Smooth muscle cell (in vitro differentiated cells): Measurements from ENCODE around the gene KIF26A. TPM values are rescaled to one million over a fixed set of nuclear protein-coding genes. Genes with fewer than 3 reads are reported as not detected.

Experiments
- DNase-seq: peaks from one replicate; lab custom pipeline; 2025; ENCODE audit not compliant: unreplicated experiment; lab: John Stamatoyannopoulos, UW
- H2AFZ ChIP-seq: fragments of 200-600 bp; sonication (generic); 2 replicates; pipeline ENCODE4 v1.6.0; 2016; ENCODE audit warnings: antibody characterized with exemption, low read depth, mild to moderate bottlenecking
- H3F3A ChIP-seq: fragments of 200-600 bp; sonication (generic); 2 replicates; pipeline ENCODE4 v1.6.0; 2017; ENCODE audit warnings: antibody characterized with exemption, low read depth
- H3K27ac ChIP-seq: fragments of 200-600 bp; sonication (generic); 2 replicates; pipeline ENCODE4 v1.5.1; 2016; ENCODE audit warnings: low read depth, mild to moderate bottlenecking
- H3K27me3 ChIP-seq: fragments of 200-600 bp; sonication (generic); 2 replicates; pipeline ENCODE4 v1.6.1; 2016; ENCODE audit warnings: low read depth, mild to moderate bottlenecking
- H3K36me3 ChIP-seq: fragments of 200-600 bp; sonication (generic); 2 replicates; pipeline ENCODE4 v1.5.1; 2016; ENCODE audit warnings: low read depth
- H3K4me1 ChIP-seq: fragments of 200-600 bp; sonication (generic); 2 replicates; pipeline ENCODE4 v1.5.1; 2016; ENCODE audit warnings: low read depth
- H3K4me2 ChIP-seq: fragments of 200-600 bp; sonication (generic); 2 replicates; pipeline ENCODE4 v1.6.0; 2016; ENCODE audit warnings: mild to moderate bottlenecking
- H3K4me3 ChIP-seq: fragments of 200-600 bp; sonication (generic); 2 replicates; pipeline ENCODE4 v1.5.1; 2016; ENCODE audit warnings: mild to moderate bottlenecking
- H3K79me2 ChIP-seq: fragments of 200-600 bp; sonication (generic); 2 replicates; pipeline ENCODE4 v1.6.0; 2016; ENCODE audit warnings: low read depth, mild to moderate bottlenecking
- H3K9ac ChIP-seq: fragments of 200-600 bp; sonication (generic); 2 replicates; pipeline ENCODE4 v1.6.0; 2016; ENCODE audit warnings: low read depth
- H3K9me3 ChIP-seq: fragments of 200-600 bp; sonication (generic); replicated peaks from 2 replicates; pipeline ENCODE4 v1.5.1; 2016; ENCODE audit warnings: low read depth
- H4K20me1 ChIP-seq: fragments of 200-600 bp; sonication (generic); 2 replicates; pipeline ENCODE4 v1.6.0; 2016; ENCODE audit warnings: low read depth
- WGBS: methylation state at CpG from one replicate; pipeline ENCODE4 v1.1.7; 2016; ENCODE audit warnings: low lambda C conversion rate; 5-methylcytosine and 5-hydroxymethylcytosine counted together
- polyA plus RNA-seq: library from polyadenylated mRNA; unstranded; fragments of >200 nt; fragmentation: Nextera tagmentation; extraction: Ambion mirVana; gene quantifications from 2 replicates; pipeline ENCODE4 v1.2.1, GENCODE V29; 2016
- total RNA-seq: library from RNA; depleted of rRNA; stranded (reverse); fragments of >200 nt; gene quantifications from 2 replicates; pipeline ENCODE4 v1.2.3, GENCODE V29; 2014
- TF ChIP-seq, protein P1 (sequence below): fragments of 200-600 bp; sonication (generic); IDR thresholded peaks from 2 replicates; pipeline ENCODE4 v1.5.1; 2017; ENCODE audit warnings: borderline replicate concordance, mild to moderate bottlenecking, antibody characterized with exemption; ENCODE audit not compliant: insufficient read depth, poor library complexity, severe bottlenecking

Gene KIF26A
- total and polyA plus RNA-seq, 2 experiments from 2014 or later, result 4.4 to 5.9 TPM

DNA sequence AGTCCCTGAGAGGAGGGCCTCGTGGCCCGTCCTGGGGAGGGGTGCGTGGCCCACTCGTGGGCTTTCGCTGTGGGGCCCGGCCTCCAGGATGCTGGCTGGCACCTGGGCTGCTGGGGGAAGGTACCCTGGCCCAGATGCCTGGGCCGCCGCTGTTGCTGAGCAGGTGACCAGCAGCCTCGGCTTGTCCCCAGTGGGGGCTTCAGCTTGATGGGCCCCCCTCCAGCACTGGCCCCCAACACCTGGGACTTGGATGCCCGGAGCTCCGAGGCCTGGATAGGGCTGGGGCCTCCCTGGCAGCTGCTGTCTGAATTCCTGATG, 10.8 kb downstream of the KIF26A start:
- DNase-seq, result no peak
- peak overlapping the region; percentile 67 for H3K4me2 ChIP-seq
- peak overlapping the region; percentile 70 for H3K27ac ChIP-seq
- H4K20me1 ChIP-seq, result no peaks in the 10 kb centered on the region
- H2AFZ ChIP-seq, result no peak overlapping the region
- H3K4me1 ChIP-seq, result peaks cover 30% of the 10 kb centered on the region
- H3K4me3 ChIP-seq, result no peak overlapping the region
- TF ChIP-seq, protein P1, sequence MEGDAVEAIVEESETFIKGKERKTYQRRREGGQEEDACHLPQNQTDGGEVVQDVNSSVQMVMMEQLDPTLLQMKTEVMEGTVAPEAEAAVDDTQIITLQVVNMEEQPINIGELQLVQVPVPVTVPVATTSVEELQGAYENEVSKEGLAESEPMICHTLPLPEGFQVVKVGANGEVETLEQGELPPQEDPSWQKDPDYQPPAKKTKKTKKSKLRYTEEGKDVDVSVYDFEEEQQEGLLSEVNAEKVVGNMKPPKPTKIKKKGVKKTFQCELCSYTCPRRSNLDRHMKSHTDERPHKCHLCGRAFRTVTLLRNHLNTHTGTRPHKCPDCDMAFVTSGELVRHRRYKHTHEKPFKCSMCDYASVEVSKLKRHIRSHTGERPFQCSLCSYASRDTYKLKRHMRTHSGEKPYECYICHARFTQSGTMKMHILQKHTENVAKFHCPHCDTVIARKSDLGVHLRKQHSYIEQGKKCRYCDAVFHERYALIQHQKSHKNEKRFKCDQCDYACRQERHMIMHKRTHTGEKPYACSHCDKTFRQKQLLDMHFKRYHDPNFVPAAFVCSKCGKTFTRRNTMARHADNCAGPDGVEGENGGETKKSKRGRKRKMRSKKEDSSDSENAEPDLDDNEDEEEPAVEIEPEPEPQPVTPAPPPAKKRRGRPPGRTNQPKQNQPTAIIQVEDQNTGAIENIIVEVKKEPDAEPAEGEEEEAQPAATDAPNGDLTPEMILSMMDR, result no peak
- 73% methylated on average over 8 of the region's 11 CpGs for WGBS
- H3K27me3 ChIP-seq, result no peaks in the 10 kb centered on the region
- no peak overlapping the region for H3K9ac ChIP-seq
- no peaks in the 10 kb centered on the region for H3K36me3 ChIP-seq
- H3K79me2 ChIP-seq, result peaks cover 4% of the 10 kb centered on the region
- no peaks in the 10 kb centered on the region for H3K9me3 ChIP-seq
- H3F3A ChIP-seq, result no peaks in the 10 kb centered on the region

DNA sequence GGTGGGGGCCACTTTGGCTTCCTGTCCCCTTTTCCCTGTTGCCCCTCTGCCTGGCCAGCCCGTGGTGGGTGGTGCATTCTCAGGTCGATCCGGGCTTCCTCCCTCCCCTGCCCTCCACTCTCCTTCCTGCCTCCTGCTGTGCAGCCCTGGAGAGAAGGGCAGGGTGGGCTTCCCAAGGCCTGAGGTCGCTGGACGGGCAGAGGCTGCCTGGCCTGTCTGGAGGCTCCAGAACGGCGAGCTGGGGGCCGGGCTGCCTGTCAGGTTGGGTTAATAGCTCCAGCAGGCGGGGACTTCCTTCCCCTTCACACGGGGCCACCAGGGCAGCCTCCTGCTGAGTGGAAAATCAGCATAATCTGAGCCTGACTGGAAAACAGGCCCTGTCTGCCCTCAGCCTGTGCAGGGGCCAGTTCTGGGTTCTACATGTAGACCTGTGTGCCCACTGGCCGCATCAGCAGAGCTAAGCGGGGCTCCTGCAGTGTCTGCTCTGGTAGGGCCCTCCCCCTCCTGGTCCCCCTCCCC, 11.3 kb downstream of the KIF26A start:
- TF ChIP-seq, protein P1, result no peak
- Histone ChIP-seq H3K27ac (peak overlapping the region; percentile 70), H4K20me1 (no peaks in the 10 kb centered on the region), H3K27me3 (no peaks in the 10 kb centered on the region), H3K36me3 (no peaks in the 10 kb centered on the region), H3K9ac (no peak overlapping the region), H3K4me3 (no peak overlapping the region), H3K4me1 (peaks cover 30% of the 10 kb centered on the region), H3F3A (no peaks in the 10 kb centered on the region), H2AFZ (no peak overlapping the region), H3K9me3 (no peaks in the 10 kb centered on the region), H3K4me2 (peak overlapping the region; percentile 67), H3K79me2 (peaks cover 4% of the 10 kb centered on the region)
- peak; percentile 76 for DNase-seq
- 1% methylated on average over 12 of the region's 12 CpGs for WGBS

DNA sequence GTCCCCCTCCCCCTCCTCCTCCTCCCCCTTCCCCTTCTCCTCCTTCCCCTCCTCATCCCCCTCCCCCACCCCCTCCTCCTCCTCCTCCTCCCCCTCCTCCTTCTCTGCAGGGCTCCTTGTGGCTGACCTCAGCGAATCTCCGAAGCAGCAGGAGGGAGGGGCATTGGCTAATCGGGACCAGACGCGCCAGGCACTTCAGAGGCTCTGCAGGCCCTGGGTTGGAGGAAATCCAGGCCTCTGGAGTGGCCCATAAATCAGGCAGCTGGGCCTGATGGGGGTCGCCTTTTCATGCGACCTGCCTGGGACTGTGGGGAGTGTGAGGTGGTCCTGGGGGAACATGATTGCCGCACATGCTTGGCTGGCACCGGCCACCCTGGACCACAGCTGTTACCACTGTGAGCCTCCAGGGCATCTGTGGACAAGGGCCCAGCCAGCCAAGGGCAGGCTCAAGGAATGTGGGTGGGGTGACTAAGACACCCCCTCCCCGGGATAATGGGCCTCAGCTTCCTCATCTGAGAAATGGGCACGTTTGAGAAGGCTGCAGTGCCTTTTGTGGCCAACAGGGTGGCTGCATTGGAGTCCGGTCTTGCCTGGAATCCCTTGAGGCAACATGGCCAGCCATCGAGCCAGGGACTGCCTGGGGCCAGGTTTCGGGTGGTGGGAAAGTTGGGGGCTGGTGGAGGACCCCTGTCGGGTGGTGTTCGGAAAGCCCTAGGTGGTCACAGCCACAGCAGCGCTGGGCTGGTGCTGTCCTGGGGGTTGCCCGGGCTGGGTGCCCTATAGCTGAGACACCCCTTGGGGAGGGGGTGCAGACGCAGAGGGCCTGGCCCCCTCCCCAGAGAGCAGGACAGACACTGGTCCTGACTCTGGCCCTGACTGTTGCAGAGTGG, 12.0 kb downstream of the KIF26A start:
- Histone ChIP-seq H3F3A (no peaks in the 10 kb centered on the region), H3K4me2 (peak overlapping the region; percentile 39), H3K36me3 (no peaks in the 10 kb centered on the region), H3K9ac (no peak overlapping the region), H4K20me1 (no peaks in the 10 kb centered on the region), H2AFZ (no peak overlapping the region), H3K27me3 (no peaks in the 10 kb centered on the region), H3K27ac (peak overlapping the region; percentile 42), H3K4me1 (peaks cover 30% of the 10 kb centered on the region), H3K4me3 (no peak overlapping the region), H3K79me2 (peaks cover 4% of the 10 kb centered on the region), H3K9me3 (no peaks in the 10 kb centered on the region)
- 40% methylated on average over 19 of the region's 19 CpGs for WGBS
- peak; percentile 76 for DNase-seq
- TF ChIP-seq, protein P1, result peak; percentile 42

DNA sequence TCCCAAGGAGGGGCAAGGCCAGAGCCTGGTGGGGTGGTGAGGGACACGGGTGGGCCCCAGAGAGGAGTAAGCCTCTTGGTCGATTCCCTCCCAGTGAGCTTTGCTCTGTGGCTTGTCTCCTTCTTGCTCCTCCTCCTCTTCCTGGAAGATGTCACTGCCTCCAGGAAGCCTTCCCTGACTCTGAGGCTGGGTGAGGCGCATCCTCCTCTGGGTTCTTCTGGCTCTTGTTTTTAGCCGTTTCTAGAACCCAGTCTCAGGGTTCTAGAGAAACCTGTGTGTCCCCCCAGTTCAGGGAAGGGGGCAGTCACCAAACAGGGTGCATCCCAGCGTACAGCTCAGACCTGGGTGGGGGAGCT, 12.6 kb downstream of the KIF26A start:
- no peaks in the 10 kb centered on the region for H3K36me3 ChIP-seq
- no peak overlapping the region for H2AFZ ChIP-seq
- no peaks in the 10 kb centered on the region for H4K20me1 ChIP-seq
- no peaks in the 10 kb centered on the region for H3K9me3 ChIP-seq
- no peak overlapping the region for H3K4me2 ChIP-seq
- no peak overlapping the region for H3K4me3 ChIP-seq
- H3K9ac ChIP-seq, result no peak overlapping the region
- WGBS, result 82% methylated on average over 5 of the region's 5 CpGs
- peaks cover 30% of the 10 kb centered on the region for H3K4me1 ChIP-seq
- peaks cover 4% of the 10 kb centered on the region for H3K79me2 ChIP-seq
- no peaks in the 10 kb centered on the region for H3F3A ChIP-seq
- H3K27ac ChIP-seq, result no peak overlapping the region
- no peaks in the 10 kb centered on the region for H3K27me3 ChIP-seq
- TF ChIP-seq, protein P1, result no peak
- no peak for DNase-seq
